Tibial nerve (tissue), 4 donors: ENCODE data around the gene ZFAND3.

Experiments used
- EP300 ChIP-seq, 2 donors: sonication (generic); formaldehyde crosslinking; IDR thresholded peaks; one replicate each; pipeline ENCODE4 v1.6.1; 2017; ENCODE audit warnings: antibody characterized with exemption in 2 of 2, mild to moderate bottlenecking in 1 of 2
- POLR2A ChIP-seq, 2 donors: fragments of 450-650 bp; IDR thresholded peaks; one replicate each; pipeline ENCODE4 v1.6.1; 2017; ENCODE audit warnings: antibody characterized with exemption in 2 of 2, mild to moderate bottlenecking in 2 of 2, moderate library complexity in 2 of 2
- TF ChIP-seq, protein P1 (sequence below), 5 experiments: fragments of 200-600 bp in 3 of 5; fragments of 450-650 bp in 2 of 5; sonication (generic) in 3 of 5; IDR thresholded peaks; one replicate each; pipeline ENCODE4 v1.5.1; 2016 to 2019; ENCODE audit warnings: antibody characterized with exemption in 5 of 5, mild to moderate bottlenecking in 3 of 5, moderate library complexity in 2 of 5

DNA sequence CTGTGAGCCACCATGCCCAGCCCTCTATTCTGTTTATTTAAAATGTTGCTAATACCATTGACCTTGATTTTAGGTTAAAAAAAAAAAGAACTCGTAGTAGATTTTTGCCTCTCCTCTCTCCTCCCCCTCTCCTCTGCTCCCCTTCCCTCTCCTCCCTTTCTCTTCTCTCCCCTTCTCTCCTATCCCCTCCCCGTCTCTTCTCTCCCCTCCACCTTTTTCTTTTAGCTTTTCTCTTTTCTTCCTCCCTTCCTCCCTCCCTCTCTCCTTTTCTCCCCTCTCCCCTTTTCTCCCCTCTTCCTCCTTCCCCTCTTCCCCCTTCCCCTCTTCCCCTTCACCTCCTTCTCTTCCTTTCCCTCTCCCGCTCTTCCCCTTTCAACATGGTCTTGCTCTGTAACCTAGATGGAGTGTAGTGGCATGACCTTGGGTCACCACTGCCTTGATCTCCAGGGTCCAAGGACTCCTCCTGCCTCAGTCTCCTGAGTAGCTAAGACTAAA, 223.8 kb downstream of the ZFAND3 start:
- no peak for TF ChIP-seq POLR2A (IDR thresholded peaks at IDR 0.05)
- TF ChIP-seq, protein P1, sequence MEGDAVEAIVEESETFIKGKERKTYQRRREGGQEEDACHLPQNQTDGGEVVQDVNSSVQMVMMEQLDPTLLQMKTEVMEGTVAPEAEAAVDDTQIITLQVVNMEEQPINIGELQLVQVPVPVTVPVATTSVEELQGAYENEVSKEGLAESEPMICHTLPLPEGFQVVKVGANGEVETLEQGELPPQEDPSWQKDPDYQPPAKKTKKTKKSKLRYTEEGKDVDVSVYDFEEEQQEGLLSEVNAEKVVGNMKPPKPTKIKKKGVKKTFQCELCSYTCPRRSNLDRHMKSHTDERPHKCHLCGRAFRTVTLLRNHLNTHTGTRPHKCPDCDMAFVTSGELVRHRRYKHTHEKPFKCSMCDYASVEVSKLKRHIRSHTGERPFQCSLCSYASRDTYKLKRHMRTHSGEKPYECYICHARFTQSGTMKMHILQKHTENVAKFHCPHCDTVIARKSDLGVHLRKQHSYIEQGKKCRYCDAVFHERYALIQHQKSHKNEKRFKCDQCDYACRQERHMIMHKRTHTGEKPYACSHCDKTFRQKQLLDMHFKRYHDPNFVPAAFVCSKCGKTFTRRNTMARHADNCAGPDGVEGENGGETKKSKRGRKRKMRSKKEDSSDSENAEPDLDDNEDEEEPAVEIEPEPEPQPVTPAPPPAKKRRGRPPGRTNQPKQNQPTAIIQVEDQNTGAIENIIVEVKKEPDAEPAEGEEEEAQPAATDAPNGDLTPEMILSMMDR (IDR thresholded peaks at IDR 0.05), result no peak
- no peak for TF ChIP-seq EP300 (IDR thresholded peaks at IDR 0.05)
